GM10266 (cell line): ENCODE measurements around the gene ZDHHC18.
"Not testable (repeated sequence)": the region's sequence is repeated elsewhere in the genome, so short reads cannot be mapped to it uniquely, and the experiment has no call there.

Experiments used
- DNase-seq: peaks from one replicate; pipeline ENCODE4 v3.0.0; 2012; ENCODE audit errors: extremely low spot score
- TF ChIP-seq, protein P1 (sequence below): IDR thresholded peaks from 2 replicates; pipeline ENCODE4 v1.5.1; 2012; ENCODE audit warnings: mild to moderate bottlenecking, low read depth; ENCODE audit not compliant: control insufficient read depth, insufficient read depth; ENCODE audit errors: missing control alignments

Gene ZDHHC18

GRCh38 chr1:26838474-26839338, 12.2 kb downstream of the ZDHHC18 start:
- TF ChIP-seq, protein P1, sequence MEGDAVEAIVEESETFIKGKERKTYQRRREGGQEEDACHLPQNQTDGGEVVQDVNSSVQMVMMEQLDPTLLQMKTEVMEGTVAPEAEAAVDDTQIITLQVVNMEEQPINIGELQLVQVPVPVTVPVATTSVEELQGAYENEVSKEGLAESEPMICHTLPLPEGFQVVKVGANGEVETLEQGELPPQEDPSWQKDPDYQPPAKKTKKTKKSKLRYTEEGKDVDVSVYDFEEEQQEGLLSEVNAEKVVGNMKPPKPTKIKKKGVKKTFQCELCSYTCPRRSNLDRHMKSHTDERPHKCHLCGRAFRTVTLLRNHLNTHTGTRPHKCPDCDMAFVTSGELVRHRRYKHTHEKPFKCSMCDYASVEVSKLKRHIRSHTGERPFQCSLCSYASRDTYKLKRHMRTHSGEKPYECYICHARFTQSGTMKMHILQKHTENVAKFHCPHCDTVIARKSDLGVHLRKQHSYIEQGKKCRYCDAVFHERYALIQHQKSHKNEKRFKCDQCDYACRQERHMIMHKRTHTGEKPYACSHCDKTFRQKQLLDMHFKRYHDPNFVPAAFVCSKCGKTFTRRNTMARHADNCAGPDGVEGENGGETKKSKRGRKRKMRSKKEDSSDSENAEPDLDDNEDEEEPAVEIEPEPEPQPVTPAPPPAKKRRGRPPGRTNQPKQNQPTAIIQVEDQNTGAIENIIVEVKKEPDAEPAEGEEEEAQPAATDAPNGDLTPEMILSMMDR = peak; percentile 14
- DNase-seq = peak; percentile 84

GRCh38 chr1:26839339-26839722, 12.8 kb downstream of the ZDHHC18 start:
- DNase-seq = no peak

GRCh38 chr1:26839779-26840178, 13.3 kb downstream of the ZDHHC18 start:
- no peak for DNase-seq
- TF ChIP-seq, protein P1 = no peak

More at GRCh38 chr1:26839339-26839722, 12.8 kb downstream of the ZDHHC18 start:
- TF ChIP-seq, protein P1 = no peak

DNA sequence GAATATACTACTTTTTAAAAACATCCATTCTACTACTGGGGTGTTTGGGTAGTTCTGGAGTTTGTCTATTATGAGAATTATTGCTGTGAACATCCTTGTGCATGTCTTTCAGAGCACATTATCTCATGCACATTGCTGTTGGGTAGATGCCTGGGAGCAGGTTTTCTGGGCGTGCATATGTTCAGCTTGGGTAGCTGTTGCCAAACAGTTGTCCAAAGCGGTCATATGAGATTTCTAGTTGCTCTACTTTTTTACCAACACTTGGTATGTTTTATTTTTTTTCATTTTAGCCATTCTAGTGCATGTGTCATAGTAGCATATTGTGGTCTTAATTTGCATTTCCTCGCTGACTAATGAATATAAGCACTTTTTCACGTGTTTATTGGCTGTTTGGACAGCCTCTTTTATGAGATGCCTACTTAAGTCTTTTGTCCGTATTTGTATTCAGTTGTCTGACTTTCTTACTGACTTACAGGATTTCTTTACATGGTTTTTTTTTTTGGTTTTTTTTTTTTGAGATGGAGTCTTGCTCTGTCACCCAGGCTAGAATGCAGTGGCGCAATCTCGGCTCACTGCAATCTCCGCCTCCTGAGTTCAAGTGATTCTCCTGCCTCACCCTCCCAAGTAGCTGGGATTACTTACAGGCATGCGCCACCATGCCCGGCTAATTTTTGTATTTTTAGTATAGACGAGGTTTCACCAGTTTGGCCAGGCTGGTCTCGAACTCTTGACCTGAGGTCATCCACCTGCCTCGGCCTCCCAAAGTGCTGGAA, 18.1 kb downstream of the ZDHHC18 start:
- no peak for DNase-seq

GRCh38 chr1:26847826-26848225, 21.3 kb downstream of the ZDHHC18 start:
- DNase-seq = not testable (repeated sequence)

More for the DNA sequence above, 18.1 kb downstream of the ZDHHC18 start:
- TF ChIP-seq, protein P1 = no peak

- TF ChIP-seq, protein P1 = no peak
- DNase-seq = no peak
These were observed 22.0 kb downstream of the ZDHHC18 start for GRCh38 chr1:26848499-26848898.

DNA sequence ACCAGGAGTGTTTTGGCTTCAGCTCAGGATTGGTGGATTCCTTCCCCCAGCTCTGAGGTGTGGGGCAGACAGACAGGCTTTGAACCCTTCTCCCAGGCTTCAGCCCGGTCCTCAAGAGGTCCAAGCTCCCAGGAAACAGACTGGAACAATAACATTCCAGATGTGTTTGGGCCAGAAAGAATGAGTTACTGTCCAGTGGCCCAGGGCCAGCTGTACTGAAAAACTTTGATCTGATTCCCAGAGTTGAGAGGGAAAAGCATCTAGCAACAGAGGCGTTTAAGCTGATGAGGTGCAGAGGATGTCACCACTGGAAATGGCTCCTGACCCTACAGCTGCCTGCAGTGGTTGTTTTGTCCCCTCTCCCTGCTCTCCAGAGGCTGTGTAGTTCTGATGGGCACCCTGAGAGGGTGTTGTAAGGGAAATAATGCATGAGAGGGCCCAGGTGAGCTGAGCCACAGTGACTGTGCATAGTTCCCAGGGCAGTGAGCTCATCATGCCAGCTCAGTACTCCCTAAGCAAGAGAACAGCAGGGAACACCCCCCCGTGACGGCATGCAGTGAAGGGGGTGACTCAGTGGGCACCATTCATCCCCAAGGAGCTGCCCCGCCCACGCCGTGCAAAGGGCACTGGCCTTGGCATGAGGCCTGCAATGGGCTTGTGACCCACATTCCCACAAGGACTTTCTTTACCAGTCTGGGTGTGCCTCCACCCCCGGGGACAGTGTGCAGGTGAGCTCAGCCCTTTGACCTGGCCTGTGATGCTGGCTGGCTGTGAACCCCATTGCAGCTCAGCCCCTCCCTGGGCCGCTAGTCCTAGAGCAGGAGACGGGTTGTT, 22.7 kb downstream of the ZDHHC18 start:
- TF ChIP-seq, protein P1 = no peak
- DNase-seq = no peak
